Stimulated activated CD4-positive, alpha-beta T cell treated with anti-CD3 and anti-CD28 coated beads, Interleukin-15, amount 100 ng/mL, for 1 hour (primary cell): ENCODE results near the gene PPP2R2C.

Experiments used
- DNase-seq, 2 donors: peaks; one replicate each; pipeline ENCODE4 v3.0.0-alpha.2; 2020; ENCODE audit warnings: low read depth in 1 of 2, low spot score in 1 of 2

Gene PPP2R2C

DNA sequence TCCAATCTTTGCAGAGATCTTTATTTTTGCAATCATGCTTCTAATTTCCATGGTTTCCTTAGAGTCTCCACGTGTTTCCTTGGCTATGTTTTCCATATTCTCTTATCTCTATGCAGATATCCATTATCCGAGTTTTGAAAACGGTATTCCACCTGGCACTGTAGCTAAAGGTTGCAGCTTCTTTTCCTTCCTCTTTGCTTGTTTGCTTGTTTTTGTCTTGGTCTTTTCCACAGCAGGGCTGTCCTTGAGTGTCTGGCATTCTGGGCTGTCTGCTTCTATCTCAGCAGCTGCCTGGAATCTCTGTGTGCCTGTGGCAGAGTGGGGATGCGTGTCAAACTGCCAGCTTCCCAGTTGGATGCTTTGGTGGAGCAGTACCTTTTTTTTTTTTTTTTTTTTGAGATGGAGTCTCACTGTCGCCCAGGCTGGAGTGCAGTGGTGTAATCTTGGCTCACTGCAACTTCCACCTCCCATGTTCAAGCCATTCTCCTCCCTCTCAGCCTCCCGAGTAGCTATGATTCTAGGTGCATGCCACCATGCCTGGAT, 155.9 kb downstream of the PPP2R2C start:
- DNase-seq = no peak

DNA sequence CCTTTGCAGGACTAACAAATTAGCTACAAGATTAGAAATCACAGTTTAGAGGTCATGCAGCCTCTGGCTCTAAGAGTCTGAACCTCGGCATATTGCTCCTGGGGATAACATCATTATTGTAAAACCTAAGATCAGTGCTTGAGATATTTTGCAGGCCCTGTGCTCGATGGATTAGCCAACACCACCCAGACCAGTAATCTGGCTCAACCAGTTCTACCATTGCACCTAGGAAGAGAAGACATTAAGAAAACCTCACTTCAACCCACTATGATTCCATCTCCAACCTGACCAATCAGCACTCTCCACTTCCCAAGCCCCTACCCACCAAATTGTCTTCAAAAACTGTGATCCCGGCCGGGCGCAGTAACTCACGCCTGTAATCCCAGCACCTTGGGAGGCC, 159.2 kb downstream of the PPP2R2C start:
- DNase-seq = no peak

DNA sequence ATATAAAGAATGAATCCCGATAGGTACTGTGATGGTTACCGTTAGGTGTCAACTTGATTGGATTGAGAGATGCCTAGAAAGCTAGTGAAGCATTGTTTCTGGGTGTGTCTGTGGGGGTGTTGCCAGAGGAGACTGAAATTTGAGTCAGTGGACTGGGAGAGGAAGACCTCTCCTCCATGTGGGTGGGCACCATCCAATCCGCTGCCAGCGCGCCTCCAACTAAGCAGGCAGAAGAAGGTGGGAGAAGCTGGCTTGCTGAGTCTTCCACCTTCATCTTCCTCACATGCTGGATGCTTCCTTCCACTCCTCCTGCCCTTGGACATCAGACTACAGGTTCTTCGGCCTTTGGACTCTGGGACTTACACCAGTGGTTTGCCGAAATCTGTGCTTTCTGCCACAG, 162.6 kb downstream of the PPP2R2C start:
- DNase-seq = no peak

DNA sequence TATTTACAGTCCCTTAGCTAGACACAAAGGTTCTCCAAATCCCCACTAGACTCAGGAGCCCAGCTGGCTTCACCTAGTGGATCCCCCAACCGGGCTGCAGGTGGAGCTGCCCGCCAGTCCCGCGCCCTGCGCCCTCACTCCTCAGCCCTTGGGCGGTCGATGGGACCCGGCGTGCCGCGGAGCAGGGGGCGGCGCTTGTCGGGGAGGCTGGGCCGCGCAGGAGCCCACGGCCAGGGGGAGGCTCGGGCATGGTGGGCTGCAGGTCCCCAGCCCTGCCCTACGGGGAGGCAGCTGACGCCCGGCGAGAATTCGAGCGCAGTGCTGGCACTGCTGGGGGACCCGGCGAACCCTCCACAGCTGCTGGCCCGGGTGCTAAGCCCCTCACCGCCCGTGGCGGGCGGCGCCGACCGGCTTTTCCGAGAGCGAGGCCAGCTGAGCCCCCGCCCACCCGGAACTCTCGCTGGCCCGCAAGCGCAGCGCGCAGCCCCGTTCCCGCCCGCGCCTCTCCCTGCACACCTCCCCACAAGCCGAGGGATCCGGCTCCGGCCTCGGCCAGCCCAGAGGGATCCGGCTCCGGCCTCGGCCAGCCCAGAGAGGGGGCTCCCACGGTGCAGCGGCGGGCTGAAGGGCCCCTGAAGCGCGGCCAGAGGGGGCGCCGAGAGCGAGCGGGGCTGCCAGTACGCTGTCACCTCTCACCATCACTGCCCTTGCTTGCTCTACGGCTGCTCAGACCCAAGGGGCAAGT, 163.3 kb downstream of the PPP2R2C start:
- no peak for DNase-seq

DNA sequence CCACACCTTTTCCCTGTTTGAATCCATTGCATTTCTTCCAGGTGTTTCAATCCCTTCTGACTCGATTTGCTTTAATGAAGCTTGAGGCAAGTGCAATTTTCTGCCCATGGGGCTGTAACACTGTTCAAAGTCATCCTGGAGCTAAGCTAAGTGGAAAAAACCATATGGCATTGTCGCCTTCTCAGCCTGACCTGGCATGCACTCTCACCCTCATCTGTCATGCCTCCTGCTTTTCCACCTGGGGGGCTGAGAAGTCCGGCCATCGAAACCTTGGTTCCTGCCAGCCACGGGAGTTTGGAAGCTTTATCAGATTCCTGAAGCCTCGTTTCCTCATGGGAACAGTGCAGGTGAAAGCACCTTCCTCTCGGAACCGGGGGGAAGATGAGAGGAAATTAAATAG, 164.5 kb downstream of the PPP2R2C start:
- DNase-seq = no peak

DNA sequence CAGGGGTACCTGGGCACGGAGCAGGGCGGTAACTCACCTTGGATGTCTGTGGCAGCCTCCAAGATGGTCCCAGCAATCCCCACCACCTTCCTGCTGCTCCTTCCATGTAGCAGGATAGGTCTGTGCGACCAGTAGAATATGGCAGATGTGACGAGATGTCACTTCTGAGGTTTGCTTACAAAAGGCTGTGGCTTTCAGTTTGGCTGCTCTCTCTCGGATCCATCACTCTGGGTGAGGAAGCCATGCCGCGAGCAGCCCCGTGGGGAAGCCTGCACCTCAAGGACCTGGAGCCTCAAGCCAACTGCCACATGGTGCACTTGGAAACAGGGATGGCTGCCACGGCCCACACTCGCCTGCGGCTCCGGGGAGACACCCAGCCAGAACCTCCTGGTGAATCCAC, 165.2 kb downstream of the PPP2R2C start:
- no peak for DNase-seq

DNA sequence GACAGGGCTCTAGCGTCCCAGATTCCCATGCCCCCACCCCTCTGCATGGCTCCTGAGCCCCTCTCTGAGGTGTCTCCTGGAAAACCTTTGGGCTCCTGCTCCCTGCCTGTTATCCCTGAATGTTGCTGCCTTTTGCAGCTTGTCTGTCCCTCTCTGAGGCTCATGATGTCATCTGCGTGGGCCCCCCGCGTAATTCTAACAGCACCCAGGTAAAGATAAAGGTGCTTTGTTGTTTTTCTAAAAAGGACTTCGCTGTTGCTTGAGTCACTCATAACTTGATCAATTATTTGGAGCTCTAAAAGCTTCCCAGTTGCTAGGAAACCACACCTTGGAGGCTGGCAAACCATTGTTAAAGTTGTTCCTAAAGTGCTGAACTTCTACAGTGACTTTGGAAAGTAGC, 166.1 kb downstream of the PPP2R2C start:
- no peak for DNase-seq

DNA sequence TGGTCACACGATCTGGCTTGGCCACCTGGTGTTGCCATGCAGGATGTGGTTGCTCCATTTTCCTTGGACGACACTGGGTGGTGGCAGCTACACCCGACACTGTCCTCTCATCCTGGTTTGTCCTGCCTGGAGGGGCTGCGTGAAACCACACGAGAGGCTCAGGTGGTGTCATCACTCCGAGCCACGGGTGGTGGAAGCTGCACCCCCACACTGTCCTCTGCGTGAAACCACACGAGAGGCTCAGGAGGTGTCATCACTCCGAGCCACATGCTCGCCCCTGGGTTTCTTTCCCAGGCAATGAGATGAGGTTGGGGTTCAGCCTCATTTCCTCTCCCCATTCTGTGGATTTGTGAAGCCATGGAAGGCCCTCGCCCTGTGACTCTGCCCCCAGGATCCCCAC, 168.5 kb downstream of the PPP2R2C start:
- DNase-seq = no peak

DNA sequence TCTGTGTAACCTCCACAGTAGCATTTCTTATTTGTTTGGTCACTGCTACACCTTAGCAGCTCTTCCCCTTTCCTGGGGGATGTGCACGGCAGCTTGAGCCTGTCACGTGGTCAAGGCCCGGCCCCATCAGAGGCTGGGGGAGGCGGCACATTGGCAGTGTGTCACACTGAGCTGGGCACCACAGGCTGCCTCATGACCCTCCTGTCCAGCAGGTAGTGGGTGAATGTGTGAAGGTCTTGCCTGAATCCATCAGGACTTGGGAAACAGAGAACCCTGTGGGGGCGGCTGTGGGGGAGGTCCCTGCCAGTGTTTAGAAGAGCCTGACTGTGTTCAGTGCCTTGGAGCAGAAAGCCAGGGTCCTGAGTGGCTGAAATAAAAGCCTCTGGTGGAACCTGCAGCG, 169.5 kb downstream of the PPP2R2C start:
- no peak for DNase-seq

DNA sequence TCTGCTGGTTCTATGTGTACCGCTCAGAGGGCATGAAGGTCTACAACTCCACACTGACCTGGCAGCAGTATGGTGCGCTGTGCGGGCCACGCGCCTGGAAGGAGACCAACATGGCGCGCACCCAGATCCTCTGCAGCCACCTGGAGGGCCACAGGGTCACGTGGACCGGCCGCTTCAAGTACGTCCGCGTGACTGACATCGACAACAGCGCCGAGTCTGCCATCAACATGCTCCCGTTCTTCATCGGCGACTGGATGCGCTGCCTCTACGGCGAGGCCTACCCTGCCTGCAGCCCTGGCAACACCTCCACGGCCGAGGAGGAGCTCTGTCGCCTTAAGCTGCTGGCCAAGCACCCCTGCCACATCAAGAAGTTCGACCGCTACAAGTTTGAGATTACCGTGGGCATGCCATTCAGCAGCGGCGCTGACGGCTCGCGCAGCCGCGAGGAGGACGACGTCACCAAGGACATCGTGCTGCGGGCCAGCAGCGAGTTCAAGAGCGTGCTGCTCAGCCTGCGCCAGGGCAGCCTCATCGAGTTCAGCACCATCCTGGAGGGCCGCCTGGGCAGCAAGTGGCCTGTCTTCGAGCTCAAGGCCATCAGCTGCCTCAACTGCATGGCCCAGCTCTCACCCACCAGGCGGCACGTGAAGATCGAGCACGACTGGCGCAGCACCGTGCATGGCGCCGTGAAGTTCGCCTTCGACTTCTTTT, 170.5 kb downstream of the PPP2R2C start:
- DNase-seq = no peak

DNA sequence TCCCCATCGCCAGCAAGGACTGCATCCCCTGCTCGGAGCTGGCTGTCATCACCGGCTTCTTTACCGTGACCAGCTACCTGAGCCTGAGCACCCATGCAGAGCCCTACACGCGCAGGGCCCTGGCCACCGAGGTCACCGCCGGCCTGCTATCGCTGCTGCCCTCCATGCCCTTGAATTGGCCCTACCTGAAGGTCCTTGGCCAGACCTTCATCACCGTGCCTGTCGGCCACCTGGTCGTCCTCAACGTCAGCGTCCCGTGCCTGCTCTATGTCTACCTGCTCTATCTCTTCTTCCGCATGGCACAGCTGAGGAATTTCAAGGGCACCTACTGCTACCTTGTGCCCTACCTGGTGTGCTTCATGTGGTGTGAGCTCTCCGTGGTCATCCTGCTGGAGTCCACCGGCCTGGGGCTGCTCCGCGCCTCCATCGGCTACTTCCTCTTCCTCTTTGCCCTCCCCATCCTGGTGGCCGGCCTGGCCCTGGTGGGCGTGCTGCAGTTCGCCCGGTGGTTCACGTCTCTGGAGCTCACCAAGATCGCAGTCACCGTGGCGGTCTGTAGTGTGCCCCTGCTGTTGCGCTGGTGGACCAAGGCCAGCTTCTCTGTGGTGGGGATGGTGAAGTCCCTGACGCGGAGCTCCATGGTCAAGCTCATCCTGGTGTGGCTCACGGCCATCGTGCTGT, 171.2 kb downstream of the PPP2R2C start:
- no peak for DNase-seq

DNA sequence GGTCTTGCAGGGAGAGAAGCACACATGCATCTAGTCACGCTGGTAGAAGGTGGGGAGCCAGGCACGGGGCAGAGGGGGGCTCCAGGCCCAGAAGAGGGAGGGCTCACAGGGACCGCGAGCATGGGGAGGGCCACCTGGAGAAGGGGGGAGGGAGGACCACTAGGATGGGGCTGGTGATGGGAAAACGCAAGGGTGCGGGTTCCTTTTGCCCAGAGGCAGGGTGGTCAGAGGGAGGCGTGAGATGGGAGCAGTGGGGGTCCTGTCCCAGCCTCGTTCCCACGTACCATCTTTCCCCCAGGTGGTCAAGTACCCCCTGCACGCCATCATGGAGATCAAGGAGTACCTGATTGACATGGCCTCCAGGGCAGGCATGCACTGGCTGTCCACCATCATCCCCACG, 172.1 kb downstream of the PPP2R2C start:
- DNase-seq = no peak

DNA sequence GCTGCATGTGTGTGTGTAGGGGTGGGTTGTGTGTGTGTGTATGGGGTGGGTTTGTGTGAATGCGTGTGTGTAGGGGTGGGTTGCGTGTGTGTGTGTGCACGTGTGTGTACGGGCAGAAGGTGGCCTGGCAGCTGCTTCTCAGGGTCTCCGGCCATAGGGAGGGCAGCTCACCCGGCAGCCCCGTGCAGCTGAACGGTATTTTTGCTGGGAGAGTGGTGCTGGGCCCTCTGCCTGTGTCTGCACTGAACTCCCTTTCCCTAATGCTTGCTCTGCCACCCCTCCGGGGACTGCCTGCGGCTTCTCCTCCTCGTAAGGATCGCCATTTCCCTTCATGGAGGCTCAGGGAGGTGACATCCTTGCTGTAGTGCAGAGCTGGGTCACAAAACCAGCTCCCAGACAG, 172.5 kb downstream of the PPP2R2C start:
- DNase-seq = no peak

DNA sequence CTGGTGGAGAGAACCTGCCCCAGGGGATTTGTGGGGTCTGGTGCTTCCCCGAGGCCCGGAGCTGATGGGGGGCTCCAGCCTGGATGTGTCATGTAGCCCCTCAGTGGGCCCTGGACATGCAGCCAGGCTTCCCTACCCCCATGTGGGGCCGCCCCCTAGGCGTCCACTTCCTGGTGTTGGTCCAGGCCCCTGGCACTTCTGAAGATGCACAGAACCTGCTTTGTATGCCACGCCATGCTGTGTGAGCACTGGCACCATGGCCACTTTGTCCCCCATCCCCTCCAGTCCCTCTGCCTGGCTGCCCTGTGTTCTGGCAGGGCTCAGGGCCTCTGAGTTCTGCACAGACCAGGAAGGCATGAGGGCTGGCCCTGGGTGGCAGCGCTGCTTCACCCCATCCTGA, 173.6 kb downstream of the PPP2R2C start:
- DNase-seq = no peak

DNA sequence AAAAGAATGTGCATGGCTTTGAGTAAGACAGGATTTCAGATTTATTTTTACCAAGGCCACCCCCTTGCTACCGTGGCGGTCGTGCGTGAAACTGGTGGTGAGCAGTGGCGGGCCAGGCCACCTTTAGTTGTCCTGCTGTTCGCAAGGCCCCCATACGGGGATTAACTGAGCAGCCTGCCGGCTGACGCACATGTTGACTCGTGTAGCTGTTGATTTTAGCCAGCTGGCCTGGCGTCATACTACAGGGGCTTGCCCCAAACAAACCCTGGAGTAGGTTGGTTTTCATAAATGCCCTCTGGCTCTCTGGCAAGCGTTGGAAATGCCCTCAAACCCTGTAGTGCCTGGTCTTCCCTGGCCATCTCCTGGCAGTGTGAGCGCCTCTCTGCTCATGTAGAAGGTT, 174.4 kb downstream of the PPP2R2C start:
- no peak for DNase-seq

DNA sequence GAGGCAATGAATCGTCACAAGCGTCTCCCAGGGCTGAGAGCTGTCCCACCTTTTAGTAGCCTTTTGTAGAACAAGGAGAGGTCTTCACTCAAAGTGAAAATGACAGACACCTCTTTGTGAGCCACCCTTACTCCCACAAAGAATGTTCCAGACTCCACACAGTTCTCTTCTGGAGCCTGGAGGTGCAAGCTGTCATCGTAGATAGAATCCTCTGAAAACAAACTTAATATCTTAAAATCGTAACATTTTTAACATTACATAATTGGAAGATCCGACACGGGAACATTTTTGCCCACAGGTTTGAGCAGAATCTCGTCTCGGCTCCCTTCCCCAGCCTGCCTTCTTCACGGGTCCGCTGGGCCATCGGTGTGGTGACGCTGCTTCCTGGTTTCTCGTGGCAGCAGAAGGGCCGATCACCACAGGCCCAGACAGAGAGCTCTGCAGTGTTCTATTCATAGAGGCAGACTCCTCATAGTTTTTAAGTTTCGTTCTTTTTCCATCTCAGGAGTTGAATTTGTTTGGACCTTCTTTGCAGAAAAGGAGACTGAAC, 175.1 kb downstream of the PPP2R2C start:
- DNase-seq = no peak

DNA sequence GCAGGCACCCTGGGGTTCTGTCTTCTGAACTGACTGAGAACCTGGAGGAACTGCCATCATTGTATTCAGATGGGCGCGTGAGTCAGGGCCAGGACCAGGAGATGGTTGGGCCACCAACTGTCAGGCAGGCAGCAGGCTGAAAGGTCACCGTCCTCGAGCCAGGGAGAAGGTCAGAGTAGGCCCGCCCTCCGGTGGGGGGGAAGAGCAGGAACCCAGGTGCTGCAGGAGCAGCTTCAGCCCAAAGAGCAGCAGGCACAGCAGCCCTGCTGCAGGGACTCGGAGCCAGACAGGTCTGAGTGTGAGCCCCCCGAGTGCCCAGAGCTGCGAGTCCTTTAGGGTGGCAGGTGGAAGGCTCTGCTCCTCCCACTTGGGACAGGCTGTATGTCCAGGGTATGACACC, 176.4 kb downstream of the PPP2R2C start:
- no peak for DNase-seq

DNA sequence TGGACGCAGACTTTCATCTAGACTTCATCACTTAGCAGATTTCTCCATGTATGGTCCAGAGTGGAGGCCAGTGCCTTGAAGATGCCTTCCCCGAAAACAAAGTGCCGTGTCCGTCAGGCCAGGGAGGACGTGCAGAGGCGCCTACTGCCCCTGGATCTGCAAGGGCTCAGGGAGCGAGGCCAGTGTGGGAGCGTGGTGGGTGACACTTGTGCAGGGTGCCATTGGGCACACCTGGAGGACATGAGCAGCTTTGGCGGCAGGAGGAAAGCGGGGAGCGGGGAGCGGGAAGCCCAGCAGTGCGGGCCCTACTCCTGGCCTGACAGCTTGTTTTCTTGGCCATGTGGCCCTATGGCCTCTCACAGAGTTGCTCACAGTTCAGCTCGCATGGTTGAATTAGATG, 176.9 kb downstream of the PPP2R2C start:
- DNase-seq = no peak

DNA sequence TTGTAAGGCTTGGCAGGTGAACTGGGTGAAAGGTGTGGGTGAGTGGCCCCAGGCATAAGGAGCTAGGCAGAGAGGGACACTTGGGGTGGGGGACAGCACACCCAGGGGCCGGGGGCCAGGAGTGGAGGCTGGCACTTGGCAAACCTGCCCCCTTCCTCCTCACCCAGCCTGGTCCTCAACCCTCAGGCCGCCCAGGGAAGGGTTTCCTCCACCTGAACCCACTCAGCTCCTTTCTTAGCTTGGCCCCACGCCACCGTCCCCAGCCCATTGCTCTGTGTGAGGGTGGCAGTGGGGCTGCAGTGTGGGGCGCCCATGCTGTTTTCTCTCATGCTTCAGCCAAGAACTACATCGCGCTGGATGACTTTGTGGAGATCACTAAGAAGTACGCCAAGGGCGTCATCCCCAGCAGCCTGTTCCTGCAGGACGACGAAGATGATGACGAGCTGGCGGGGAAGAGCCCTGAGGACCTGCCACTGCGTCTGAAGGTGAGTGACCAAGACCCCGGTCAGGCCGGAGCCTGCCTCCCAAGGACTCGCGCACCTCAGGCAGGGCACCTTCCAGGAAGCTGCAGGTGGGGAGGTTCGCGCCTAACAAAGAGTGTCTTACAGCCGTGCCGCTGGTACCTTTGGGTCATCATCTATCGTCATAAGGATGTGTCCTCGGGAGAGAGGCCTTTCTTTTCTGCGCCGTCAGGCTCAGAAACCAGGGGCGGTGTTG, 177.6 kb downstream of the PPP2R2C start:
- DNase-seq = no peak

DNA sequence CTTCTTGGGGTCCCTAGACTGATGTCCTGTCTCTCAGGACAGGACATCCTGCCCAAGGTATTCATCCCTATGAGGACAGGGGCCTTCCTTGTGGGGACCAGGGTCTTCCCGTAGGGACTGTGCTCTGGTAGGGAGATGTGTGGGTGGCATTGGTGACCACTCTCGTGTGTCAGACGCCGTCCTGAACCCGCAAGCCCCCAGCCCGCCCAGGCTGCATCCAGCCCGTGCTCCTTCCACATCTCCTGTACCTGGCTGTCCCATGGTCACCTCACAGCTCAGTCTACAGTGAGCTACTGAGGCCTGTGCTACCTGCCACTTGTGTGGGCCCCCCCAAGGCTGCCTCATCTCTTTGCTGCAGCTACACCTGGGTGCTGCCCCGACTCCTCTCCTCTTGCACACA, 178.8 kb downstream of the PPP2R2C start:
- no peak for DNase-seq

DNA sequence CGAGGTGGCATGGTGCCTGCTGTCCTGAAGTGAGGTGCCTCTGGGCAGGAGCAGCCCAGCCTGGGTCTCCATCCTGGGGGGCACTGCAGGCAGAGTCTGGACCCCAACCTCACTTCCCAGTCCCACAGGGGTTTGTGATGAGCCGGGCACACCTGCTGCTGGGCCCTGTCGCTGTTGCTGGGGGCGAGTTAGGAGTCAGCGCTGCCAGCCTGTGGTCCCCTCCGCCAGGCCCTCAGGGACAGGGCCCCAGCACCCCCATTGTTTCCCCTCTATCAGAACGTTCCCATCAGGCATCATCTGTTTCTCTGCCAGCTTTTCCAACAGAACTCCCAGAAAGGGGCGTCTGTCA, 179.3 kb downstream of the PPP2R2C start:
- DNase-seq = no peak
